Measurements from ENCODE around the gene SMAD9. TPM values are rescaled to one million over a fixed set of nuclear protein-coding genes. Genes with fewer than 3 reads are reported as not detected.

Gene SMAD9
- total RNA-seq, 1 experiment from 2014 or later: 1.1 TPM

DNA sequence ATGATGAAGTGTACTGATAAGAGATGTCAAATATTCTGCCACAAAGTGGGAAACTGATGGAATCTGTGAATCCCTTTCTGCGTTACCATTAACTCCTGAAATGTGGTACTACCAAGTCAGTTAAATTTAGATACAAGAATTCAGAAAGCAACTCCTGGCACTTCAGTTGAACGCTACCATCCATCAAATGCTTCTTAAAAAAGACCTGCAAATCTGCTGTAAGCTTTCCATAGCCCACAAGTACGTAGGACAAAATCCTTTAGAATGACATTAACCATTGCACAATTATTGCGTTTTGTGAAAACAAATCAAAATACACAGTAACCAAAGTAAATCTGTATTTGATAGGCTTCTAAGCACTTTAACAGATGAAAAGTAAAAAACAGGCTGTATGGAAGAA is 5.4 kb downstream of the SMAD9 start:
- Mint-ChIP-seq H3K4me3 (no peak overlapping the region), H3K4me1 (peaks cover 8 to 9% of the 10 kb centered on the region in 2 experiments), H3K27me3 (ENCODE audit: low read depth) (peaks cover 34% of the 10 kb centered on the region), H3K36me3 (ENCODE audit: insufficient read depth in 1 of 3, low read depth in 3 of 3) (no peaks in the 10 kb centered on the region), H3K27ac (no peak overlapping the region), H3K9me3 (no peaks in the 10 kb centered on the region; a peak in 1 of 5 replicates)
- H3K4ac ChIP-seq (ENCODE audit: low read depth, low read length): no peak overlapping the region
- H3K56ac ChIP-seq (ENCODE audit: insufficient read length, low read depth, low read length): no peak overlapping the region
- H4K8ac ChIP-seq (replicated peaks; ENCODE audit: insufficient read length, low read depth, low read length): no peak overlapping the region
- no peak overlapping the region for H3K4me2 ChIP-seq (ENCODE audit: insufficient read depth, insufficient read length, low read length)
- H2BK15ac ChIP-seq (ENCODE audit: low read depth, low read length): no peak overlapping the region
- H3K79me2 ChIP-seq (ENCODE audit: insufficient read depth, low read length): no peaks in the 10 kb centered on the region
- peaks cover 7% of the 10 kb centered on the region for H3K23me2 ChIP-seq (ENCODE audit: insufficient read length, low read depth, low read length, poor library complexity, severe bottlenecking)
- no peak overlapping the region for H2BK120ac ChIP-seq (ENCODE audit: low read depth, low read length, poor library complexity, severe bottlenecking)
- H3K9me3 ChIP-seq (ENCODE audit: control insufficient read depth, low read depth, low read length): no peaks in the 10 kb centered on the region
- H2AK5ac ChIP-seq (ENCODE audit: insufficient read length, low read length): no peak overlapping the region
- no CpG with 5 or more reads among the region's 4 CpGs for WGBS (ENCODE audit: extremely low coverage, insufficient read length, low lambda C conversion rate)
- H2BK20ac ChIP-seq (ENCODE audit: low read depth, low read length, poor library complexity, severe bottlenecking): no peak overlapping the region
- H3T11ph ChIP-seq (ENCODE audit: low read length): no peak overlapping the region
- no peaks in the 10 kb centered on the region for H3K4me1 ChIP-seq (ENCODE audit: insufficient read depth, low read length)
- no peak overlapping the region for H3K18ac ChIP-seq (ENCODE audit: insufficient read length, low read depth, low read length)
- H4K5ac ChIP-seq (ENCODE audit: insufficient read length, low read depth, low read length): no peak overlapping the region
- no peak overlapping the region for H4K91ac ChIP-seq (ENCODE audit: insufficient read length, low read depth, low read length)
- TF ChIP-seq, protein P1, sequence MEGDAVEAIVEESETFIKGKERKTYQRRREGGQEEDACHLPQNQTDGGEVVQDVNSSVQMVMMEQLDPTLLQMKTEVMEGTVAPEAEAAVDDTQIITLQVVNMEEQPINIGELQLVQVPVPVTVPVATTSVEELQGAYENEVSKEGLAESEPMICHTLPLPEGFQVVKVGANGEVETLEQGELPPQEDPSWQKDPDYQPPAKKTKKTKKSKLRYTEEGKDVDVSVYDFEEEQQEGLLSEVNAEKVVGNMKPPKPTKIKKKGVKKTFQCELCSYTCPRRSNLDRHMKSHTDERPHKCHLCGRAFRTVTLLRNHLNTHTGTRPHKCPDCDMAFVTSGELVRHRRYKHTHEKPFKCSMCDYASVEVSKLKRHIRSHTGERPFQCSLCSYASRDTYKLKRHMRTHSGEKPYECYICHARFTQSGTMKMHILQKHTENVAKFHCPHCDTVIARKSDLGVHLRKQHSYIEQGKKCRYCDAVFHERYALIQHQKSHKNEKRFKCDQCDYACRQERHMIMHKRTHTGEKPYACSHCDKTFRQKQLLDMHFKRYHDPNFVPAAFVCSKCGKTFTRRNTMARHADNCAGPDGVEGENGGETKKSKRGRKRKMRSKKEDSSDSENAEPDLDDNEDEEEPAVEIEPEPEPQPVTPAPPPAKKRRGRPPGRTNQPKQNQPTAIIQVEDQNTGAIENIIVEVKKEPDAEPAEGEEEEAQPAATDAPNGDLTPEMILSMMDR (conservative IDR thresholded peaks at IDR 0.05): no peak
- H3K23ac ChIP-seq (ENCODE audit: insufficient read length, low read depth, low read length): no peak overlapping the region
- H3K79me1 ChIP-seq (ENCODE audit: insufficient read depth, low read depth, low read length, poor library complexity, severe bottlenecking): no peaks in the 10 kb centered on the region
- no peak overlapping the region for H2BK12ac ChIP-seq (ENCODE audit: insufficient read length, low read depth, low read length)
- no peak overlapping the region for H3K27ac ChIP-seq (ENCODE audit: insufficient read length, low read depth, low read length)
- H4K20me1 ChIP-seq (ENCODE audit: control insufficient read depth, insufficient read depth, insufficient read length): no peaks in the 10 kb centered on the region
- H3K9ac ChIP-seq (ENCODE audit: extremely low read depth, insufficient read length, low read length): no peak overlapping the region
- no peak overlapping the region for H3K14ac ChIP-seq (ENCODE audit: insufficient read depth, low read length)
- H2AFZ ChIP-seq (ENCODE audit: low read length): no peak overlapping the region
- H3K27me3 ChIP-seq (ENCODE audit: insufficient read depth, low read length): no peaks in the 10 kb centered on the region; the same call in 1 of the 2 replicates
- no peak for DNase-seq
- no peak overlapping the region for H2BK5ac ChIP-seq (ENCODE audit: insufficient read length, low read length)
